AG04449 (cell line): ENCODE measurements around the gene SLC4A3.

Experiments
- CTCF ChIA-PET: fragments of 350-600 bp; formaldehyde crosslinking; extraction: SDS; loops from one replicate; lab custom pipeline; 2021; ENCODE audit warnings: antibody characterized with exemption; lab: Yijun Ruan, JAX
- POLR2A ChIA-PET: fragments of 400-600, 350-600 bp; formaldehyde crosslinking; extraction: SDS; loops from one replicate; lab custom pipeline; 2020; ENCODE audit warnings: antibody characterized with exemption, inconsistent platforms; lab: Yijun Ruan, JAX
- DNase-seq: peaks from one replicate; pipeline ENCODE4 v3.0.0-alpha.2; 2010; ENCODE audit warnings: low read depth, low spot score
- H3K4me3 ChIP-seq: 2 replicates; pipeline ENCODE4 v1.5.1; 2011; ENCODE audit warnings: low read depth, mild to moderate bottlenecking, control low read depth, low read length
- CTCF ChIP-seq: IDR thresholded peaks from one replicate; pipeline ENCODE4 v1.5.1; 2011; ENCODE audit warnings: mild to moderate bottlenecking, moderate library complexity, low read length, control low read depth, inconsistent platforms; ENCODE audit not compliant: insufficient read depth; ENCODE audit errors: missing control alignments

SLC4A3 gene

GRCh38 chr2:219658196-219658846, 30.9 kb downstream of the SLC4A3 start:
- ChIA-PET CTCF (interaction anchor here (0.8 to 6.6 kb wide), 4 partner anchors 15 to 114 kb away, joined by 3 to 68 read pairs (median 11); partner anchors contain the start of genes CHPF and TMEM198), POLR2A (no interaction called here)
- no peak for TF ChIP-seq CTCF
- no peak for DNase-seq
- no peak overlapping the region for H3K4me3 ChIP-seq

GRCh38 chr2:219658874-219659273, 31.4 kb downstream of the SLC4A3 start:
- no peak overlapping the region for H3K4me3 ChIP-seq
- TF ChIP-seq CTCF, result no peak
- DNase-seq, result no peak
- POLR2A ChIA-PET, result interaction anchor here (0.8 kb wide), 1 partner anchor 16 kb away, joined by 3 read pairs; no protein-coding TSS in a partner anchor
- CTCF ChIA-PET, result interaction anchor here (0.8 to 6.6 kb wide), 5 partner anchors 10 to 115 kb away, joined by 3 to 68 read pairs (median 4); partner anchors contain the start of genes CHPF and TMEM198

- POLR2A ChIA-PET, result interaction anchor here (0.6 kb wide), 1 partner anchor 812 kb away, joined by 3 read pairs; no protein-coding TSS in a partner anchor
- no peak for DNase-seq
- no peak overlapping the region for H3K4me3 ChIP-seq
- TF ChIP-seq CTCF, result no peak
- CTCF ChIA-PET, result interaction anchor here (0.8 to 6.6 kb wide), 4 partner anchors 9 to 120 kb away, joined by 3 to 68 read pairs (median 8); no protein-coding TSS in a partner anchor
These were observed 33.9 kb downstream of the SLC4A3 start for GRCh38 chr2:219661197-219661954.

GRCh38 chr2:219661955-219662395, 34.5 kb downstream of the SLC4A3 start:
- no peak overlapping the region for H3K4me3 ChIP-seq
- ChIA-PET POLR2A (interaction anchor here (0.6 kb wide), 1 partner anchor 812 kb away, joined by 3 read pairs; no protein-coding TSS in a partner anchor), CTCF (interaction anchor here (0.8 to 6.6 kb wide), 3 partner anchors 10 to 28 kb away, joined by 3 to 68 read pairs (median 10); no protein-coding TSS in a partner anchor)
- peak; percentile 49 for DNase-seq
- TF ChIP-seq CTCF, result no peak

- CTCF ChIA-PET, result interaction anchor here (1.7 to 6.6 kb wide), 2 partner anchors 19 to 27 kb away, joined by 10 to 68 read pairs; no protein-coding TSS in a partner anchor
- TF ChIP-seq CTCF, result no peak
- H3K4me3 ChIP-seq, result no peak overlapping the region
- DNase-seq, result no peak
- POLR2A ChIA-PET, result no interaction called here
These were observed 35.1 kb downstream of the SLC4A3 start for GRCh38 chr2:219662566-219662965.
